T-helper 1 cell treated with Interleukin-12 subunit alpha and Interleukin-12 subunit beta and Interleukin-4 antibody, amounts not matched to agents 30 μg/mL and 1 μg/mL, for 36 hours (primary cell): ENCODE measurements around the gene LY6G6F.

Experiments used
- H3K27ac Mint-ChIP-seq: one replicate; pipeline ENCODE4 v1.8.0; 2021; ENCODE audit warnings: mild to moderate bottlenecking, mixed read lengths
- H3K27me3 Mint-ChIP-seq: one replicate; pipeline ENCODE4 v1.8.0; 2021; ENCODE audit warnings: low read depth, mixed read lengths
- H3K36me3 Mint-ChIP-seq: one replicate; pipeline ENCODE4 v1.8.0; 2021; ENCODE audit warnings: low read depth, mixed read lengths
- H3K4me1 Mint-ChIP-seq: one replicate; pipeline ENCODE4 v1.8.0; 2021; ENCODE audit warnings: low read depth, mixed read lengths
- H3K4me3 Mint-ChIP-seq: one replicate; pipeline ENCODE4 v1.8.0; 2021; ENCODE audit warnings: mild to moderate bottlenecking, moderate library complexity, mixed read lengths
- H3K9me3 Mint-ChIP-seq: one replicate; pipeline ENCODE4 v1.8.0; 2021; ENCODE audit warnings: mixed read lengths

The LY6G6F gene

GRCh38 chr6:31744422-31744821 lies 37.8 kb downstream of the LY6G6F start:
- Mint-ChIP-seq H3K27me3 (no peaks in the 10 kb centered on the region), H3K9me3 (no peaks in the 10 kb centered on the region), H3K4me1 (peaks cover 28% of the 10 kb centered on the region), H3K27ac (no peak overlapping the region), H3K4me3 (no peak overlapping the region), H3K36me3 (peaks cover 29% of the 10 kb centered on the region)

DNA sequence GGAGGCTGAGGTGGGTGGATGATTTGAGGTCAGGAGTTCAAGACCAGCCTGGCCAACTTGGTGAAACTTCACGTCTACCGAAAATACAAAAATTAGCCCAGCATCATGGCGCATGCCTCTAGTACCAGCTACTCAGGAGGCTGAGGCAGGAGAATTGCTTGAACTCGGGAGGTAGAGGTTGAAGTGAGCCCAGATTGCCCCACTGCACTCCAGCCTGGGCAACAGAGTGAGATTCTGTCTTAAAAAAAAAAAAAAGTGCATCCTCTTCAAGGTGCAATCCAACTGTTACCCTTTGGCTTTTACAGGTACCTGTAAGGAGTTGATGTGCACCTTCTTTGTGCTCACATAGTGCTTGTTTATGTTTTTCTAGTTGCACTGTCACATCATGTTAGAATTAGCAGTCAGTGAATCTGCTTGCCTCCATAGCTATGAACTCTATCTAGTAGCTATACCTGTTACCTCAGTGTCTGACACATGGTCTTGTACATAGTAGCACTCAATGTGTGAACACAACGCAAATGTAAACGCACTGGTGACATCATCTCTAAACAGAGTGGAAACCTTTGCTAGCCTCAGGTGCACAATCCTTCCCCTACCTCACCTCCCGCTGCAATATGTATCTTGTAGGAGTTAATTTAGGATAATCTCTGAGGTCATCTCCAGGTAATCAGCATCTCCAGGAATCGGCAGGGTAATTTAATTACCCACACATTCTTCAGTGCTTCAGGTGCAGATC lies 42.8 kb downstream of the LY6G6F start:
- Mint-ChIP-seq H3K4me3 (no peak overlapping the region), H3K9me3 (no peaks in the 10 kb centered on the region), H3K36me3 (peaks cover 16% of the 10 kb centered on the region), H3K27me3 (no peaks in the 10 kb centered on the region), H3K27ac (no peak overlapping the region), H3K4me1 (peaks cover 5% of the 10 kb centered on the region)

- Mint-ChIP-seq H3K27me3 (no peaks in the 10 kb centered on the region), H3K4me3 (no peak overlapping the region), H3K4me1 (peaks cover 2% of the 10 kb centered on the region), H3K9me3 (no peaks in the 10 kb centered on the region), H3K36me3 (peaks cover 11% of the 10 kb centered on the region), H3K27ac (no peak overlapping the region)
These were observed 43.9 kb downstream of the LY6G6F start for GRCh38 chr6:31750411-31751022.

GRCh38 chr6:31752739-31753319 lies 46.2 kb downstream of the LY6G6F start:
- H3K27me3 Mint-ChIP-seq = no peaks in the 10 kb centered on the region
- H3K4me3 Mint-ChIP-seq = no peak overlapping the region
- no peaks in the 10 kb centered on the region for H3K9me3 Mint-ChIP-seq
- peaks cover 8% of the 10 kb centered on the region for H3K36me3 Mint-ChIP-seq
- H3K4me1 Mint-ChIP-seq = peaks cover 2% of the 10 kb centered on the region
- no peak overlapping the region for H3K27ac Mint-ChIP-seq

- Mint-ChIP-seq H3K4me1 (peaks cover 9% of the 10 kb centered on the region), H3K27ac (no peak overlapping the region)
These were observed 51.6 kb downstream of the LY6G6F start for GRCh38 chr6:31758281-31758680.

More at GRCh38 chr6:31758281-31758680, 51.6 kb downstream of the LY6G6F start:
- no peak overlapping the region for H3K4me3 Mint-ChIP-seq
- H3K36me3 Mint-ChIP-seq = peaks cover 16% of the 10 kb centered on the region
- no peaks in the 10 kb centered on the region for H3K9me3 Mint-ChIP-seq
- no peaks in the 10 kb centered on the region for H3K27me3 Mint-ChIP-seq
